ENCODE measurements around the gene MBD5.

Gene MBD5

DNA sequence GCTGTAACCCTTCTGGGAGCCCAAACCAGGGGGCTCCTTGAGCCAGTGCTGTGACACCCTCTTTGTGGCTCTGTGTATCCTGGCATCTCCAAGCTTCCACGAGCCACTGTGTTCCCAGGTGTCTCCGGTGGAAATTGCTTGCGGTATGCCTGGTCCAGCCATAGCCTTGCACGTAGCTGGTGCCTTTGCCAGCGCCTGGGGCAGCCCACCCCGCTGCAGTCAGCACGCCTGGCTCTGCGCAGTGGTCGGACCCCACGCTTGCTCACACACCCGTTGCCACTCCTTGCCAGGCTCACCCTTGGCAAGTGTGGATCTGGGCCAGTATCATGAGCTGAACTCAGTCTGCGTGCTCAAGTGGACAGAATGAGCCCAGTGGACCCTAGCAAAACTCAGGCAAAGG is 152.3 kb downstream of the MBD5 start:
- Histone ChIP-seq H3K4me3 (ENCODE audit: low read length) (no peak overlapping the region), H3K27me3 (ENCODE audit: insufficient read depth, low read length) (no peaks in the 10 kb centered on the region), H3K27ac (ENCODE audit: low read depth, low read length) (no peak overlapping the region), H3K9ac (ENCODE audit: low read depth, low read length) (no peak overlapping the region), H3K9me3 (ENCODE audit: insufficient read depth, low read depth, low read length) (no peaks in the 10 kb centered on the region), H3K4me1 (ENCODE audit: insufficient read depth, low read length) (no peaks in the 10 kb centered on the region), H3K36me3 (ENCODE audit: insufficient read depth, low read length) (no peaks in the 10 kb centered on the region)
- 96% methylated on average over 12 of the region's 12 CpGs for WGBS

DNA sequence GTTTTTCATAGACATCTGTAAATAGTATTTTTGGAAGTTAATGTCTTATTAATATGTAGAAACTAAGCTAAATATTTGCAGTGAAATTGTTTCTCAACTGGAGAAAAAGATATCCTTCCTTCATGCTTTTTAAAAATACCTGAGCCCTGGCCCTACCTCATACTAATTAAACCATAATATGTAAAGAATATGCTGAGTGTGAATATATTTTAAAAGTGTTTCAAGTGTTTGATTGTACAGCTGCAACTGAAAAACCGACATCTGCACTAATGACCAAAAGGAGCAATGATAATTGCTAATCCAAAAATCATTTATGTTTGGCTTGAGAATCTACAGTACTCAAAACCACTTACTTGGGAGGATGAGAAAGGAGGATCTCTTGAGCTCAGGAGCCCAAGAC is 156.7 kb downstream of the MBD5 start:
- Histone ChIP-seq H3K4me1 (ENCODE audit: insufficient read depth, low read length) (no peaks in the 10 kb centered on the region), H3K27ac (ENCODE audit: low read depth, low read length) (no peak overlapping the region), H3K36me3 (ENCODE audit: insufficient read depth, low read length) (peaks cover 9% of the 10 kb centered on the region; the same call in 1 of the 2 replicates), H3K27me3 (ENCODE audit: insufficient read depth, low read length) (no peaks in the 10 kb centered on the region), H3K4me3 (ENCODE audit: low read length) (no peak overlapping the region), H3K9ac (ENCODE audit: low read depth, low read length) (no peak overlapping the region), H3K9me3 (ENCODE audit: insufficient read depth, low read depth, low read length) (no peaks in the 10 kb centered on the region)
- WGBS, result no CpG with 5 or more reads among the region's 1 CpG

DNA sequence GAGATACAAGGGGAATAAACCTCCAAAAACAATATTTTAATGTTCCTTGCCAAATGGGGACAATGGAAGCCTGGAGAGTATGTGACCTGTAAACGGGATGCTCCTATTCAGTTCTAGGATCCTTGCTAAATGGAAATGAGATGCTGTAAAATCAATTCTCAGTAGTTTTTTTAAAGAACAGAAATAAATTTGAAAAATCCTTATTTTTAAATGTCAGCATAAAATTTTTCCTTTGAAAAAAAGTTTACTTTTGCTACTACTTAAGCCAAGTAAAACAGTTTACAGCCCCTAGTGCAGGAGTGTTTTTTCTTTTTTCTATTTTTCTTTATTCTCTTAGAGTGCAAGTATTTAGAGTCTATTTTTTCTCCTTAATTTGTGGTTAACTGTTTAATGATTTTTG is 158.8 kb downstream of the MBD5 start:
- no peaks in the 10 kb centered on the region for H3K27me3 ChIP-seq (ENCODE audit: insufficient read depth, low read length)
- H3K4me1 ChIP-seq (ENCODE audit: insufficient read depth, low read length), result no peaks in the 10 kb centered on the region
- no peak overlapping the region for H3K9ac ChIP-seq (ENCODE audit: low read depth, low read length)
- WGBS, result 94% methylated on average over 1 of the region's 1 CpG
- no peak overlapping the region for H3K4me3 ChIP-seq (ENCODE audit: low read length)
- H3K27ac ChIP-seq (ENCODE audit: low read depth, low read length), result no peak overlapping the region
- no peaks in the 10 kb centered on the region for H3K9me3 ChIP-seq (ENCODE audit: insufficient read depth, low read depth, low read length)
- peaks cover 9% of the 10 kb centered on the region; the same call in 1 of the 2 replicates for H3K36me3 ChIP-seq (ENCODE audit: insufficient read depth, low read length)

DNA sequence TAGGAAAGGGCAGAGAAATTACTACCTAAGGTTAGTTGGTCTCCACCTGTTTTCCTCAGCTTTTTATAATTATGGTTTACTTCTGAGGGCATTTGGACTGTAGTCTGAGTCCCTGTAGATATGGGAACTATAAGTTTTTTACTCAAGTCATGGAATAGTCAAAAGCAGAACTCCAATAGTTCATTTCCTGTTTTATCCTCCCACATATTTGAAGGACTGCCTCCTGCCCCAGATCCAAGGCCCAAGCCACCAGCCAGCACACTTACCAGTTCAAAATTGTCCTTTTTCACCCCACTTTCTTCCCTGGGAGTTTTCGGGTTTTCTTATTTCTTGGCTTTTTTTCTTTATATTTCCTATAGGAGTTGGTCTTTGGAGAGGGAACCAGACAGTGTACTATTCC is 164.1 kb downstream of the MBD5 start:
- no peaks in the 10 kb centered on the region for H3K27me3 ChIP-seq (ENCODE audit: insufficient read depth, low read length)
- no peak overlapping the region for H3K4me3 ChIP-seq (ENCODE audit: low read length)
- 100% methylated on average over 1 of the region's 1 CpG for WGBS
- H3K9ac ChIP-seq (ENCODE audit: low read depth, low read length), result no peak overlapping the region
- no peaks in the 10 kb centered on the region for H3K4me1 ChIP-seq (ENCODE audit: insufficient read depth, low read length)
- 0 out of 2 replicates have a peak, but pooled peaks cover 2% of the 10 kb centered on the region for H3K36me3 ChIP-seq (ENCODE audit: insufficient read depth, low read length)
- no peak overlapping the region for H3K27ac ChIP-seq (ENCODE audit: low read depth, low read length)
- 0 out of 2 replicates have a peak, but pooled peaks cover 5% of the 10 kb centered on the region for H3K9me3 ChIP-seq (ENCODE audit: insufficient read depth, low read depth, low read length)

DNA sequence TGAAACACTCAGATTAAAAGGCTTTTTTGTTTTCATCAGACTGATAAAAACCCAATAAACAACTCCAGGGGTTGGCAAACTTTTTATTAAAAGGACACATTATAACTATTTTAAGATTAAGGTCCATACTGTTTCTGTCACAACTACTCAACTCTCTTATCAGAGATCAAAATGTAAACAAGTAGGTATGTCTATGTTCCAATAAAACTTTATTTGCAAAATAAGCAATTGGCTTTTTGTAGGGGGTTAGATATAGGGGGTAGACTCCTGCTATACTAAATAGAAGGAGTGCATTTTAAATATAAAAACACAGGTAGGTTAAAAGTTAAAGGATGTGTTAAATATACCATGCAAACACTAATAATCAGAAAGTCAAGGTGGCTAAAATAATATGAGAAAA is 174.0 kb downstream of the MBD5 start:
- H3K9me3 ChIP-seq (ENCODE audit: insufficient read depth, low read depth, low read length), result no peaks in the 10 kb centered on the region
- no peaks in the 10 kb centered on the region for H3K4me1 ChIP-seq (ENCODE audit: insufficient read depth, low read length)
- no peak overlapping the region for H3K9ac ChIP-seq (ENCODE audit: low read depth, low read length)
- no peak overlapping the region for H3K27ac ChIP-seq (ENCODE audit: low read depth, low read length)
- H3K27me3 ChIP-seq (ENCODE audit: insufficient read depth, low read length), result no peaks in the 10 kb centered on the region
- no peak overlapping the region for H3K4me3 ChIP-seq (ENCODE audit: low read length)
- no peaks in the 10 kb centered on the region for H3K36me3 ChIP-seq (ENCODE audit: insufficient read depth, low read length)

DNA sequence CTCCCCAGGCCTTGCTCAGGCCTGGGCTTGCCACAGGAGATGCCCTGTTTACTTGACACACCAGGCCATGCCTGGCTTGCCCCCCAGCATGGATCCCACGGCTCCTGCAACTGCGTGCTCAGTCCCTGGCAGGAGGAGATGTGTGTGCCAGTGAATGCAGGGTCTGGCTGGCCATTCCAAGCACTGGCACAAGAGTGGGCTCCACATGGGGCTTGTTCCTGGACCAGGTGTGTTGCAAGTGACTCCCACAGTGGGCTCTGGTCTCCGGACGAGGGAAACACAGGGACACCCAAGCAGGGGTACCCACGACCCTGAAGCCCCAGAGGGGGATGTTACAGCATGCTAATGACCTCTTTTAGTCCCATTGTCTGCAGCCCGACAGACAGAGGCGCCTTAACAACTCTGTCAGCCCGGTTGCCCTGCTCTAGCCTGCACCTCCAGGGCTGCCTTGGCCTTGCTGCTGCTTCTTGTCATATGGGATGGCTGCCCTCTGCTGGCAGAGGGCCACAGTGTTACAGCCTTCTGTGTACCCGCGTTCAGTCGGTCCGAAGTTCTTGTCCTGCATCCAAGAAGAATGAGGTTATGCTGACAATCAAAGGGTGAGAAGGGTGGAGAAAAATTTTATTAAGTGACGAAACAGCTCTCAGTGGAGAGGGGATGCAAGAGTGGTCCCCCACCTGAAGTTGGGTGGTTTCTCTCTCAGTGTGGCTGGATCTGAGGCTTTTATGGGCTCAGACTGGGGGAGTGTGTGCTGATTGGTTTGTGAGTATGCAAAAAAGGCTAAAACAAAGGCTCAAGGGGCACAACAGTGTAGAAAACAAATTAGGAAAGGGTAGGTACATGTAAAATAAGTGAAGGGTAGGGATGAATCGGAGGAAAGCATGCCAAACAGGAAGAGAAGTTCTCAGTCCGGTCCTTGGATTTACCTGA is 180.4 kb downstream of the MBD5 start:
- Histone ChIP-seq H3K27me3 (ENCODE audit: insufficient read depth, low read length) (no peaks in the 10 kb centered on the region), H3K4me1 (ENCODE audit: insufficient read depth, low read length) (no peaks in the 10 kb centered on the region), H3K27ac (ENCODE audit: low read depth, low read length) (no peak overlapping the region), H3K9ac (ENCODE audit: low read depth, low read length) (no peak overlapping the region), H3K36me3 (ENCODE audit: insufficient read depth, low read length) (peaks cover 4% of the 10 kb centered on the region; the same call in 1 of the 2 replicates), H3K9me3 (ENCODE audit: insufficient read depth, low read depth, low read length) (peaks cover 14% of the 10 kb centered on the region), H3K4me3 (ENCODE audit: low read length) (no peak overlapping the region)
- 81% methylated on average over 15 of the region's 15 CpGs for WGBS

DNA sequence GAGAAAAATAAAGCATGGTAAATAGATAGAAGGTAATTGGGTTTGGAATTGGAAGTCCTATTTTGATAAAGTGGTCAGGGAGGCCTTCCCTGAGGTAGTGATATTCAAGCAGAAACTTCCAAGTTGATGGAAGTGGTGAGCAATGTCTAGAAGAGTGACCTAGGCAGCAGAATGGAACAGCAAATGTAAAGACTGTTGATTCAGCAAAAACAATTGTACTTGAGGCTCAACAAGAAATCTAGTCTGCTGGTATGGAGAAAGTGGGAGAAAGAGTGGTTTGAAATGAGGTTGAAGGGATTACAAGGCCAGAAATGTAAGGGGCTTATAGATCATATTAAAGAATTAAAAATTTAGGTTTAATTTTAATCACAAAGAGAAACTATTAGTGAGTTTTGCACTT is 181.3 kb downstream of the MBD5 start:
- Histone ChIP-seq H3K36me3 (ENCODE audit: insufficient read depth, low read length) (peaks cover 4% of the 10 kb centered on the region; the same call in 1 of the 2 replicates), H3K9me3 (ENCODE audit: insufficient read depth, low read depth, low read length) (peaks cover 14% of the 10 kb centered on the region), H3K9ac (ENCODE audit: low read depth, low read length) (no peak overlapping the region), H3K27ac (ENCODE audit: low read depth, low read length) (no peak overlapping the region), H3K27me3 (ENCODE audit: insufficient read depth, low read length) (no peaks in the 10 kb centered on the region), H3K4me3 (ENCODE audit: low read length) (no peak overlapping the region), H3K4me1 (ENCODE audit: insufficient read depth, low read length) (no peaks in the 10 kb centered on the region)

DNA sequence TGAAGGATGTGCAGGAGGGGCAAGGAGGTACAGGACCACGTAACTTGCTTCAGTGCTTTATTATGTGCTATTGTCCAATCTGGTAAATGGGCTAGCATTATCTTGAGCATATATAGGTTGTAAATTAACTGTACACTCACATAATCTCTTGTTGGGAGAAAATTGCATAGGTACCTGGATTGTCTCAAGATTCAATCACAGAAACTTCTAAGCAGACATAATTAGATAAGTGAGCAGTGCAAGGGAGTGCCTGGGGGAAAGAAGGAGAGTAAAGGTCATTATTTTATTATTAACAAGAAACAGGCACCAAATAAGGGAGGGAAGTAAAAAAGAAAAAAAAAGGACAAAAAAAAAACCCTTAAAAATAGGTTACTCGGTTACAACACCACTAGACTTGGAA is 186.2 kb downstream of the MBD5 start:
- Histone ChIP-seq H3K4me1 (ENCODE audit: insufficient read depth, low read length) (no peaks in the 10 kb centered on the region), H3K36me3 (ENCODE audit: insufficient read depth, low read length) (0 out of 2 replicates have a peak, but pooled peaks cover 2% of the 10 kb centered on the region), H3K9me3 (ENCODE audit: insufficient read depth, low read depth, low read length) (peaks cover 6% of the 10 kb centered on the region), H3K9ac (ENCODE audit: low read depth, low read length) (no peak overlapping the region), H3K27ac (ENCODE audit: low read depth, low read length) (no peak overlapping the region), H3K27me3 (ENCODE audit: insufficient read depth, low read length) (no peaks in the 10 kb centered on the region), H3K4me3 (ENCODE audit: low read length) (no peak overlapping the region)
- 96% methylated on average over 1 of the region's 2 CpGs for WGBS

DNA sequence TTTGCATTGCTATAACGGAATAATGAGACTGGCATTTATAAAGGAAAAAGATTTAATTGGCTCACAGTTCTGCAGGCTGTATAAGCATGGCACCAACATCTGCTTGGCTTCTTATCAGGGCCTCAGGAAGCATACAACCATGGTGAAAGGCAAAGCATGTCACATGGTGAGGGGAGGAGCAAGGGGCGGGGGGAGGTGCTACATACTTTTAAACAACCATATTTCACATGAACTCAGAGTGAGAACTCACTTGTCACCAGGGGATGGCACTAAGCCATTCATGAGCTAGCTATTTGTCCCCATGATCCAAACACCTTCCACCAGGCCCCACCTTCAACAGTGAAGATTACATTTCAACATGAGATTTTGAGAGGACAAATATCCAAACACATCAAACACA is 188.7 kb downstream of the MBD5 start:
- Histone ChIP-seq H3K27me3 (ENCODE audit: insufficient read depth, low read length) (no peaks in the 10 kb centered on the region), H3K9ac (ENCODE audit: low read depth, low read length) (no peak overlapping the region), H3K4me3 (ENCODE audit: low read length) (no peak overlapping the region), H3K9me3 (ENCODE audit: insufficient read depth, low read depth, low read length) (no peaks in the 10 kb centered on the region), H3K4me1 (ENCODE audit: insufficient read depth, low read length) (no peaks in the 10 kb centered on the region), H3K36me3 (ENCODE audit: insufficient read depth, low read length) (no peaks in the 10 kb centered on the region), H3K27ac (ENCODE audit: low read depth, low read length) (no peak overlapping the region)
- 93% methylated on average over 2 of the region's 2 CpGs for WGBS

DNA sequence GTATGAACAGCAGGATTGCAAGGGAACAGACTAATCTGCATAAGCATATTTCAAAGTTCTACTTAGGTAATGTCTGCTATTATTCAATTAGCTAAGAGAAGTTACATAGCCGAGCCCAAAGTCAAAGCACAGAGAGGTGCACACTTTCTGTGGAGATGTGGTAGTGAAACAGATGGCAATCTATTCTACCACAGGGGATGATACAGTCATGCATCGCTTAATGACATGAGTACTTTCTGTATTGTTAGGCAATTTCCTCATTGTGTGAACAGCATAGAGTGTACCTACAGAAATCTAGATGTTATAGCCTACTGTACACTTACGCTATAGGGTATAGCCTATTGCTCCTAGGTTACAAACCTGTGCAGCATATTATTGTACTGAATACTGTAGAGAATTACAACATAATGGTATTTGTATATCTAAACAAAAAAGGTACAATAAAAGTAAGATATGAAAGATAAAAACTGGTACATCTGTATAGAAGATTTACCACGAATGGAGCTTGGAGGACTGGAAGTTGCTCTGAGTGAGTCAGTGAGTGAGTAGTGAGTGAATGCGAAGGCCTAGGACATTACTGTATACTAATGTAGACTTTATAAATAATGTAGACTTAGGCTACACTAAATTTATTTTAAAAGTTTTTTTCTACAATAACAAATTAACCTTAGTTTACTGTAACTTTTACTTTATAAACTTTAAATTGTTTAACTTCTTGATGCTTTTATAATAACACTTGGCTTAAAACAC is 197.6 kb downstream of the MBD5 start:
- Histone ChIP-seq H3K27ac (ENCODE audit: low read depth, low read length) (no peak overlapping the region), H3K4me1 (ENCODE audit: insufficient read depth, low read length) (no peaks in the 10 kb centered on the region), H3K4me3 (ENCODE audit: low read length) (no peak overlapping the region), H3K27me3 (ENCODE audit: insufficient read depth, low read length) (no peaks in the 10 kb centered on the region), H3K36me3 (ENCODE audit: insufficient read depth, low read length) (no peaks in the 10 kb centered on the region), H3K9me3 (ENCODE audit: insufficient read depth, low read depth, low read length) (peaks cover 12% of the 10 kb centered on the region; the same call in 1 of the 2 replicates), H3K9ac (ENCODE audit: low read depth, low read length) (no peak overlapping the region)
- WGBS, result 94% methylated on average over 4 of the region's 5 CpGs

DNA sequence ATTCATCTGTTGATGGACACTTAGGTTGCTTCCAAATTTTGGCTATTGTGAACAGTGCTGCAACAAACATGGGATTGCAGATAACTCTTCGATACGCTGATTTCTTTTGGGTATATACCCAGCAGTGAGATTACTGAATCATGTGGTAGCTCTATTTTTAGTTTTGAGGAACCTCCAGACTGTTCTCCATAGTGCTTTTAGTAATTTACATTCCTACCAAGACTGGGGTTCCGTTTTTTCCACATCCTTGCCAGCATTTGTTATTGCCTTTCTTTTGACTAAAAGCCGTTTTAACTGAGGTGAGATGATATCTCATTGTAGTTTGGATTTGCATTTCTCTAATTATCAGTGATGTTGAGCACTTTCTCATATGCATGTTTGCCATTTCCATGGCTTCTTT is 200.3 kb downstream of the MBD5 start:
- Histone ChIP-seq H3K27me3 (ENCODE audit: insufficient read depth, low read length) (no peaks in the 10 kb centered on the region), H3K9me3 (ENCODE audit: insufficient read depth, low read depth, low read length) (peaks cover 14% of the 10 kb centered on the region; the same call in 1 of the 2 replicates)
- WGBS, result 96% methylated on average over 4 of the region's 4 CpGs

More for the DNA sequence above, 200.3 kb downstream of the MBD5 start:
- no peaks in the 10 kb centered on the region for H3K4me1 ChIP-seq (ENCODE audit: insufficient read depth, low read length)
- H3K36me3 ChIP-seq (ENCODE audit: insufficient read depth, low read length), result no peaks in the 10 kb centered on the region
- no peak overlapping the region for H3K9ac ChIP-seq (ENCODE audit: low read depth, low read length)
- no peak overlapping the region for H3K4me3 ChIP-seq (ENCODE audit: low read length)
- H3K27ac ChIP-seq (ENCODE audit: low read depth, low read length), result no peak overlapping the region
